ENCODE data around the gene FOLR2.

GRCh38 chr11:72222907-72223614 is 6.5 kb downstream of the FOLR2 start:
- no peak for TF ChIP-seq GATA2 (IDR thresholded peaks at IDR 0.05; ENCODE audit: low read depth, low read length)
- no peak for TF ChIP-seq GATA3 (IDR thresholded peaks at IDR 0.05; ENCODE audit: low read depth, low read length)
